ENCODE measurements around the gene ACMSD.
"Not testable (repeated sequence)": the region's sequence is repeated elsewhere in the genome, so short reads cannot be mapped to it uniquely, and the experiment has no call there.

The ACMSD gene

DNA sequence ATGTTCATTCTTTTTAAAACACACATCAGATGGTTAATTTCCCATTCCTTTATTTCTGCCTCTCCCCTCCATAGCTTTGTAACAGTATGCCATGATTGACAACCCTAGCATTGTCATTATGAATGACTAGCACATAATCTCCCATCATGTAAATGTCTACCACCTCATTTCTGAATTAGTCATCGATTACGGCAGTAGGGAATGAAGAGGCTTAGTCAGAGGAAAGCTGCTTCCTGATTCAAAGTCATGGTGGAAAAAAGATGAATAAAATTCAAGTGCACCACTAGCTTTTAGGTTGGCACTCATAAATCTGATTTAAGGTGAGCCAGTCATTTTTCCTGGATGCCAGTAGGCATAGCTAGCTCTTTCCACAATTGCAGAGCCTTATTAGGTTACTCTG lies 19.1 kb upstream of the ACMSD start:
- H3K27ac ChIP-seq (ENCODE audit: low read length), result no peak overlapping the region
- no peaks in the 10 kb centered on the region for H3K36me3 ChIP-seq (ENCODE audit: control insufficient read depth, insufficient read depth, low read length)
- no peaks in the 10 kb centered on the region for H3K9me3 ChIP-seq (ENCODE audit: control insufficient read depth, insufficient read depth, low read length)
- DNase-seq (ENCODE audit: low read depth, low spot score), result no peak
- no peaks in the 10 kb centered on the region for H3K4me1 ChIP-seq (ENCODE audit: control insufficient read depth, insufficient read depth, low read length)
- no CpG with 5 or more reads among the region's 2 CpGs for WGBS (ENCODE audit: insufficient coverage, insufficient read length)
- no peak overlapping the region for H3K4me3 ChIP-seq (ENCODE audit: low read length)
- H3K27me3 ChIP-seq (ENCODE audit: control insufficient read depth, insufficient read depth, low read length), result no peaks in the 10 kb centered on the region

DNA sequence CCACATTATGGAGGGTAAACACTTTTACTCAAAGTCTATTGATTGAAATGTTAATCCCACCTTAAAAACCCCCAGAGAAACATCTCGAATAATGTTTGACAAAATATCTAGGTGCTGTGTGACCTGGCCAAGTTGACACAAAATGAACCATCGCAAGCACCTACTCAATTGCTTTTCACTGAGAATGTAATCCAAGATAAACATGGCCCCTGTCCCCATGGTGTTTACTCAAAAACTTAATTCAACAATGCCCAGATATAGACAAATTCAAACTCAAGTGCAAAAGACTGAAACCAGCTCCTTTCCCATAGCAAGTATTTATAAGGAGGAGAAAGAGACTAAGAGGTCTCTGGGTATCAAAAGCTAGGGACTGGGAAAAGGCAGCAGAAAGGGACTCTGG lies 15.0 kb upstream of the ACMSD start:
- no peak overlapping the region for H3K27ac ChIP-seq (ENCODE audit: low read length)
- no CpG with 5 or more reads among the region's 2 CpGs for WGBS (ENCODE audit: insufficient coverage, insufficient read length)
- H3K9me3 ChIP-seq (ENCODE audit: control insufficient read depth, insufficient read depth, low read length), result no peaks in the 10 kb centered on the region
- no peak for DNase-seq (ENCODE audit: low read depth, low spot score)
- H3K4me3 ChIP-seq (ENCODE audit: low read length), result no peak overlapping the region
- H3K36me3 ChIP-seq (ENCODE audit: control insufficient read depth, insufficient read depth, low read length), result no peaks in the 10 kb centered on the region
- H3K27me3 ChIP-seq (ENCODE audit: control insufficient read depth, insufficient read depth, low read length), result no peaks in the 10 kb centered on the region
- no peaks in the 10 kb centered on the region for H3K4me1 ChIP-seq (ENCODE audit: control insufficient read depth, insufficient read depth, low read length)

DNA sequence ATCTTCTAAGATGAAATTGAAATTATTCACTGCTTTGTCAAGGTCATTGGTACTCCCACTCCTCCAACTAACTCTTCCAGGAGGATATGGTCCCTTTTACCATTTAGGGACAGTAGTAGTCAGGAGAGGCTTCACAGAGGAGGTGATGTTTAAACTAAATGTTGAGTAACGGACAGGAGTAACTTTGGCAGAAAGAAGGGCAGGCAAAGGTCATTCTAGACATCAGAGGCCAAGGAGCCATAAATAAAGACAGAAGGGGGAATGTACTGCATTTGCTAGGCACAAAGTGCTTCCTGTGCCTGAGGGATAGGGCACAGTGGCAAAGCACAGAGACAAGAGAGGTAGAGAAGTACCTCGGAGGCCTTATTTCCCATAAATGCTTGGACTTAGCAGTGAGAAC lies 14.6 kb upstream of the ACMSD start:
- WGBS (ENCODE audit: insufficient coverage, insufficient read length), result no CpG with 5 or more reads among the region's 2 CpGs
- DNase-seq (ENCODE audit: low read depth, low spot score), result no peak
- no peak overlapping the region for H3K27ac ChIP-seq (ENCODE audit: low read length)

GRCh38 chr2:134825716-134826115 lies 12.7 kb upstream of the ACMSD start:
- H3K36me3 ChIP-seq (ENCODE audit: control insufficient read depth, insufficient read depth, low read length); H3K27ac ChIP-seq (ENCODE audit: low read length); H3K4me3 ChIP-seq (ENCODE audit: low read length); H3K27me3 ChIP-seq (ENCODE audit: control insufficient read depth, insufficient read depth, low read length); H3K4me1 ChIP-seq (ENCODE audit: control insufficient read depth, insufficient read depth, low read length); H3K9me3 ChIP-seq (ENCODE audit: control insufficient read depth, insufficient read depth, low read length); DNase-seq (ENCODE audit: low read depth, low spot score): not testable (repeated sequence)
- no CpG with 5 or more reads among the region's 13 CpGs for WGBS (ENCODE audit: insufficient coverage, insufficient read length)

More for the DNA sequence above, 14.6 kb upstream of the ACMSD start:
- H3K4me3 ChIP-seq (ENCODE audit: low read length), result no peak overlapping the region
- no peaks in the 10 kb centered on the region for H3K4me1 ChIP-seq (ENCODE audit: control insufficient read depth, insufficient read depth, low read length)
- no peaks in the 10 kb centered on the region for H3K36me3 ChIP-seq (ENCODE audit: control insufficient read depth, insufficient read depth, low read length)
- H3K27me3 ChIP-seq (ENCODE audit: control insufficient read depth, insufficient read depth, low read length), result no peaks in the 10 kb centered on the region
- H3K9me3 ChIP-seq (ENCODE audit: control insufficient read depth, insufficient read depth, low read length), result no peaks in the 10 kb centered on the region

GRCh38 chr2:134835471-134835870 lies 2.9 kb upstream of the ACMSD start:
- no CpG with 5 or more reads among the region's 1 CpG for WGBS (ENCODE audit: insufficient coverage, insufficient read length)
- Histone ChIP-seq H3K27ac (ENCODE audit: low read length) (no peak overlapping the region), H3K9me3 (ENCODE audit: control insufficient read depth, insufficient read depth, low read length) (no peaks in the 10 kb centered on the region), H3K36me3 (ENCODE audit: control insufficient read depth, insufficient read depth, low read length) (no peaks in the 10 kb centered on the region), H3K4me1 (ENCODE audit: control insufficient read depth, insufficient read depth, low read length) (no peaks in the 10 kb centered on the region), H3K27me3 (ENCODE audit: control insufficient read depth, insufficient read depth, low read length) (no peaks in the 10 kb centered on the region), H3K4me3 (ENCODE audit: low read length) (no peak overlapping the region)
- no peak for DNase-seq (ENCODE audit: low read depth, low spot score)

DNA sequence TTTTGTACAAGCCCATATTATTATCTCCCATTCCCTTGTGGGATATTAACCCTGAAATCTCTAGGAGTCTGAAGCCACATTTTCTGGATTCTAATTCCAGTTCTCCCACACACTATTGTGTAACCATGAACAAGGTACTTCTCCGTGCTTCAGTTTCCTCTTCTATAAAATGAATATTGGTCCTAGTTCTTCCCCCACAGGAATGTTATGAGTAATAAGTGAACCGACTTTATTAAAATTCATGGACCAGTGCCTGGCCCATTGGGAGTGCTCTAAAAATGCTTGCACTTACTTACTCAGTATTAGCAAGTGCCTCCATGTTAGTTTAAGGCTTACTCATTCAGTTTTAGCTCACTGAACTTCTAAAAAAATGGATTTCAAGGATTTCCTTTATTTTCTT lies 1.4 kb upstream of the ACMSD start:
- Histone ChIP-seq H3K36me3 (ENCODE audit: control insufficient read depth, insufficient read depth, low read length) (no peaks in the 10 kb centered on the region), H3K4me1 (ENCODE audit: control insufficient read depth, insufficient read depth, low read length) (no peaks in the 10 kb centered on the region), H3K27ac (ENCODE audit: low read length) (no peak overlapping the region), H3K4me3 (ENCODE audit: low read length) (no peak overlapping the region), H3K9me3 (ENCODE audit: control insufficient read depth, insufficient read depth, low read length) (no peaks in the 10 kb centered on the region), H3K27me3 (ENCODE audit: control insufficient read depth, insufficient read depth, low read length) (no peaks in the 10 kb centered on the region)
- WGBS (ENCODE audit: insufficient coverage, insufficient read length), result no CpG with 5 or more reads among the region's 2 CpGs
- DNase-seq (ENCODE audit: low read depth, low spot score), result no peak

- H3K27ac ChIP-seq (ENCODE audit: low read length), result no peak overlapping the region
- WGBS (ENCODE audit: insufficient coverage, insufficient read length), result no CpG with 5 or more reads among the region's 2 CpGs
- DNase-seq (ENCODE audit: low read depth, low spot score), result no peak
These were observed 1.2 kb downstream of the ACMSD start for GRCh38 chr2:134839649-134840048.

DNA sequence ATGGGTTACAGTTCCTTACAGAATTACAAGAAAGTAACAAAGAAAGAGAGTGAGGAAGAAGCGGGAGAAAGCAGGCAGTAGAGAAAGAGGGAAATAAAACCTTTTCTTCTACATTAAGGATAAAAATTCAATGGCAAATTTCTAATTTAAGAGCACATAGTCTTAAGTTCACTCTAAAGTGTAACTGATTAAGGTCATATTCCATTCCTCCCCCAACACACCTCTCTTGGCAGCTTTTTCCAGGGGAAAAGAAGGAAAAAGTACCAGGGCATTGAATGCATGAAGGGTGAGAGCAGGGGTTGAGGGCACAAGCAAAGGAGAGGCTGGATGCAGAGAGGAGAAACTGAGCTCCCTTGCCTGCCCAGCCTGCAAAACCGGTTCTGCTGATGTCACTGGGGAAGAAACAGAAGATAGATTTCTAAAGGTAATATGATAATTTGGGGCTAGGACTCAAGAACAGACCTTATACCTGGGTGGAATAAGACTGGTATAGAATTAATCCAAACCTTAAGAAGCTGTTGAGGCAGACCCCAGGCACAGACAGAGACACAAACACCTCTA lies 4.6 kb downstream of the ACMSD start:
- no peaks in the 10 kb centered on the region for H3K4me1 ChIP-seq (ENCODE audit: control insufficient read depth, insufficient read depth, low read length)
- WGBS (ENCODE audit: insufficient coverage, insufficient read length), result no CpG with 5 or more reads among the region's 2 CpGs
- H3K9me3 ChIP-seq (ENCODE audit: control insufficient read depth, insufficient read depth, low read length), result no peaks in the 10 kb centered on the region
- no peak for DNase-seq (ENCODE audit: low read depth, low spot score)
- no peak overlapping the region for H3K27ac ChIP-seq (ENCODE audit: low read length)
- H3K27me3 ChIP-seq (ENCODE audit: control insufficient read depth, insufficient read depth, low read length), result no peaks in the 10 kb centered on the region
- H3K36me3 ChIP-seq (ENCODE audit: control insufficient read depth, insufficient read depth, low read length), result no peaks in the 10 kb centered on the region
- no peak overlapping the region for H3K4me3 ChIP-seq (ENCODE audit: low read length)

More at GRCh38 chr2:134839649-134840048, 1.2 kb downstream of the ACMSD start:
- H3K36me3 ChIP-seq (ENCODE audit: control insufficient read depth, insufficient read depth, low read length), result no peaks in the 10 kb centered on the region
- no peaks in the 10 kb centered on the region for H3K9me3 ChIP-seq (ENCODE audit: control insufficient read depth, insufficient read depth, low read length)
- H3K4me1 ChIP-seq (ENCODE audit: control insufficient read depth, insufficient read depth, low read length), result no peaks in the 10 kb centered on the region
- no peak overlapping the region for H3K4me3 ChIP-seq (ENCODE audit: low read length)
- H3K27me3 ChIP-seq (ENCODE audit: control insufficient read depth, insufficient read depth, low read length), result no peaks in the 10 kb centered on the region

DNA sequence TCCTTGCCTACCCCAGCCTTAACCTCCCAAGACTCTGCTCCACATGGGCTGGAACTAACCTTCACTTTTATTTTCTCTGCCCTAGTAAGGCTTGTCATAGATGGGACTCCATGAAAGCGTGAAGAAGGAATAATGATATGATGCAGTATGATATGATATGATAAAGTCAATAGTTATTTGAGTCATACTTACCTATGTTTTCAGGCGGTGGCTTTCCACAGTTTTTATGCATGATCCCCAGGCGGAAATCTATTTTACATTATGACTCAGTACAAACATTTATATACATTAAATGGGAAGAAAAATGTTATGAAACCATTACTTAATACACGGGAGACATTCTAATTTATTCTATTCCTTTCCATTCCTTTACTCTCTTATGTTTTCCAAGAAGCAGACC lies 5.6 kb downstream of the ACMSD start:
- no peak overlapping the region for H3K4me3 ChIP-seq (ENCODE audit: low read length)
- H3K36me3 ChIP-seq (ENCODE audit: control insufficient read depth, insufficient read depth, low read length), result no peaks in the 10 kb centered on the region
- no peaks in the 10 kb centered on the region for H3K4me1 ChIP-seq (ENCODE audit: control insufficient read depth, insufficient read depth, low read length)
- H3K27ac ChIP-seq (ENCODE audit: low read length), result no peak overlapping the region
- no peaks in the 10 kb centered on the region for H3K27me3 ChIP-seq (ENCODE audit: control insufficient read depth, insufficient read depth, low read length)
- H3K9me3 ChIP-seq (ENCODE audit: control insufficient read depth, insufficient read depth, low read length), result no peaks in the 10 kb centered on the region
- WGBS (ENCODE audit: insufficient coverage, insufficient read length), result no CpG with 5 or more reads among the region's 4 CpGs
- no peak for DNase-seq (ENCODE audit: low read depth, low spot score)

DNA sequence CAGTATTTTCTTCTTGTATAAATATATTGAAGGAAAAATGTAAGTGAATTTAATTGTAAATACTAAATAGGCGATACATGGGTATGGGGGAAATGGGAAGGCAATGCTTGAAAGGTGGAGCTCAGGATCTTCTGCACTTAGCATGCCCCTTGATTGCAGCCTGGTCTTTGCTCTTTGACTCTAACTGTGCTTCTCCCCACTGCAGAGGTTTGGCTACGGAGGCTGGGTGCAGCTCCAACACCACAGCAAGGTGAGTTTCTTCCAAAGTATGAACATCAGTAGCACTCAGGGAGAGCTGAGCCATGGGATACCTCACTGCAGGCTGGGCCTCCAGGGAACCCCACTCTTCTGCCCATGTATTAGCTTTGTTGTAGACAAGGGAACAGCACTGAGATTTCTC lies 6.6 kb downstream of the ACMSD start:
- Histone ChIP-seq H3K9me3 (ENCODE audit: control insufficient read depth, insufficient read depth, low read length) (no peaks in the 10 kb centered on the region), H3K27ac (ENCODE audit: low read length) (no peak overlapping the region), H3K4me3 (ENCODE audit: low read length) (no peak overlapping the region), H3K27me3 (ENCODE audit: control insufficient read depth, insufficient read depth, low read length) (no peaks in the 10 kb centered on the region), H3K36me3 (ENCODE audit: control insufficient read depth, insufficient read depth, low read length) (no peaks in the 10 kb centered on the region), H3K4me1 (ENCODE audit: control insufficient read depth, insufficient read depth, low read length) (no peaks in the 10 kb centered on the region)
- DNase-seq (ENCODE audit: low read depth, low spot score), result no peak
- WGBS (ENCODE audit: insufficient coverage, insufficient read length), result 100% methylated on average over 1 of the region's 2 CpGs

DNA sequence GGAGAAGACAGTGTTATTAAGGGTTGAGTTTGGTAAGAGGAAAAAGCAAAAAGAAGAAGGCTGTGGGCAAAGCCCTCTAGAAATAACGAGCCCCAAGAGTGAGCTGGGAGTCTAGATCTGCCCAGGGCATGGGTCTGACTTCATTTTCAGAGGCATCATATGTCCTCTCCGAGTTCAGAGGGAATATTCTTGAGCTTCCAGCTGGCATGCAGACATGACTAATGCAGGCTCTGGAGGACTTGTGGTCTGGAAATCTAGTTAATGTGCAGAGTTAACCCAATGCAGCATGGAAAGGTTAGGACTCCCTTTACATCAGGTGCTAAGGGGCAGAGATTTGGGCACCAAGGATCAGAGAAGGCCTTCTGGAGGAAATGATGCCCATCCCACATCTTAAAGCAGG lies 7.3 kb downstream of the ACMSD start:
- Histone ChIP-seq H3K27me3 (ENCODE audit: control insufficient read depth, insufficient read depth, low read length) (no peaks in the 10 kb centered on the region), H3K36me3 (ENCODE audit: control insufficient read depth, insufficient read depth, low read length) (no peaks in the 10 kb centered on the region), H3K9me3 (ENCODE audit: control insufficient read depth, insufficient read depth, low read length) (no peaks in the 10 kb centered on the region), H3K27ac (ENCODE audit: low read length) (no peak overlapping the region), H3K4me1 (ENCODE audit: control insufficient read depth, insufficient read depth, low read length) (no peaks in the 10 kb centered on the region), H3K4me3 (ENCODE audit: low read length) (no peak overlapping the region)
- DNase-seq (ENCODE audit: low read depth, low spot score), result no peak
- no CpG with 5 or more reads among the region's 2 CpGs for WGBS (ENCODE audit: insufficient coverage, insufficient read length)

Measured in iPS DF 6.9 (cell line).